ENCODE measurements around the gene P3H2.

The P3H2 gene

DNA sequence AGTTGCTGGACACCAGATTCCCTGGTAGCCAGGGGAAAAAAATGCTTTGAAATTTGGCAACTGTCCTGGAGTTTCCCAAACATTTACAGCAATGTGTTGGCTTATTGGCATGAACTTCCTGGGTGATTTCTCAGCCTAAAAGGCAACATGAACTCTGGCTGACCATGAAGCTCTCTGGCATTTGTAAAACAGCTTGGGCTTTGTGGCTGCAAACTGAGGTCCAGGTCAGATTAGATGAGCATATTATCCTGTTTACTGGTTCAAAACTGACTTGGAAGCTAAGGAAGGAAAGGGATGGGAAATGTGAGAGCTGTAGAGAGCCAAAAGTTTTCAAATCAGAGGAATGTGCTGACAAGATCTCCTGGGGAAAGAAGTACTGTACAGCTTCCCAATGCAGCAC is 139.0 kb downstream of the P3H2 start:
- TF ChIP-seq, protein P1, sequence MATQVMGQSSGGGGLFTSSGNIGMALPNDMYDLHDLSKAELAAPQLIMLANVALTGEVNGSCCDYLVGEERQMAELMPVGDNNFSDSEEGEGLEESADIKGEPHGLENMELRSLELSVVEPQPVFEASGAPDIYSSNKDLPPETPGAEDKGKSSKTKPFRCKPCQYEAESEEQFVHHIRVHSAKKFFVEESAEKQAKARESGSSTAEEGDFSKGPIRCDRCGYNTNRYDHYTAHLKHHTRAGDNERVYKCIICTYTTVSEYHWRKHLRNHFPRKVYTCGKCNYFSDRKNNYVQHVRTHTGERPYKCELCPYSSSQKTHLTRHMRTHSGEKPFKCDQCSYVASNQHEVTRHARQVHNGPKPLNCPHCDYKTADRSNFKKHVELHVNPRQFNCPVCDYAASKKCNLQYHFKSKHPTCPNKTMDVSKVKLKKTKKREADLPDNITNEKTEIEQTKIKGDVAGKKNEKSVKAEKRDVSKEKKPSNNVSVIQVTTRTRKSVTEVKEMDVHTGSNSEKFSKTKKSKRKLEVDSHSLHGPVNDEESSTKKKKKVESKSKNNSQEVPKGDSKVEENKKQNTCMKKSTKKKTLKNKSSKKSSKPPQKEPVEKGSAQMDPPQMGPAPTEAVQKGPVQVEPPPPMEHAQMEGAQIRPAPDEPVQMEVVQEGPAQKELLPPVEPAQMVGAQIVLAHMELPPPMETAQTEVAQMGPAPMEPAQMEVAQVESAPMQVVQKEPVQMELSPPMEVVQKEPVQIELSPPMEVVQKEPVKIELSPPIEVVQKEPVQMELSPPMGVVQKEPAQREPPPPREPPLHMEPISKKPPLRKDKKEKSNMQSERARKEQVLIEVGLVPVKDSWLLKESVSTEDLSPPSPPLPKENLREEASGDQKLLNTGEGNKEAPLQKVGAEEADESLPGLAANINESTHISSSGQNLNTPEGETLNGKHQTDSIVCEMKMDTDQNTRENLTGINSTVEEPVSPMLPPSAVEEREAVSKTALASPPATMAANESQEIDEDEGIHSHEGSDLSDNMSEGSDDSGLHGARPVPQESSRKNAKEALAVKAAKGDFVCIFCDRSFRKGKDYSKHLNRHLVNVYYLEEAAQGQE (IDR thresholded peaks at IDR 0.05; ENCODE audit: insufficient read depth in 1 of 2, low read depth in 2 of 2, low read length in 2 of 2) = no peak
- TF ChIP-seq FOXP2 (optimal IDR thresholded peaks at IDR 0.05; ENCODE audit: borderline replicate concordance, extremely low read depth, extremely low read length, insufficient read depth) (no peak), TAF1 (IDR thresholded peaks at IDR 0.05; ENCODE audit: borderline replicate concordance, insufficient read depth, low read length) (no peak), POLR2AphosphoS5 (IDR thresholded peaks at IDR 0.05; ENCODE audit: low read depth, low read length) (no peak), SIN3A (IDR thresholded peaks at IDR 0.05; ENCODE audit: borderline replicate concordance, insufficient read depth, low read length) (no peak)

DNA sequence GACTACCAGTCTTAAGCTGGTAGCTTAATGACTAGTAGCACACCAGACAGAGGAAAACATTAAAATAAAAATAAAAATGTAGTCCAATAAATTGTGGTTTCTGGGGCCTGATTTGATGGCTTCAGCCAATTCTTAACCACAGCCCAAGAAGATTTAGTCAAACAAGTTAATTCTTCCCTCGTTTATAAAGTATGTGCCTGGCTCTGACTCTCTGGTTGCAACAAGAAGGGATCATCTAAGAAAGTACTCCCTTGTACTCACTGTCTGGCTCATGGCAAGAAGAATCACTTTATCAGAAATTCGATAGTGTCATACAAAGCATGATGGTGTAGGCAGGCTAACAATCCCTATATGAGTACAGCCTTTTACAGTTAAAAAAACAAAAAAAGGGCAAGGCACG is 141.9 kb downstream of the P3H2 start:
- no peak for TF ChIP-seq POLR2AphosphoS5 (IDR thresholded peaks at IDR 0.05; ENCODE audit: low read depth, low read length)
- TF ChIP-seq SIN3A (IDR thresholded peaks at IDR 0.05; ENCODE audit: borderline replicate concordance, insufficient read depth, low read length) = no peak
- TF ChIP-seq, protein P1 (IDR thresholded peaks at IDR 0.05; ENCODE audit: insufficient read depth in 1 of 2, low read depth in 2 of 2, low read length in 2 of 2) = no peak
- no peak for TF ChIP-seq TAF1 (IDR thresholded peaks at IDR 0.05; ENCODE audit: borderline replicate concordance, insufficient read depth, low read length)

DNA sequence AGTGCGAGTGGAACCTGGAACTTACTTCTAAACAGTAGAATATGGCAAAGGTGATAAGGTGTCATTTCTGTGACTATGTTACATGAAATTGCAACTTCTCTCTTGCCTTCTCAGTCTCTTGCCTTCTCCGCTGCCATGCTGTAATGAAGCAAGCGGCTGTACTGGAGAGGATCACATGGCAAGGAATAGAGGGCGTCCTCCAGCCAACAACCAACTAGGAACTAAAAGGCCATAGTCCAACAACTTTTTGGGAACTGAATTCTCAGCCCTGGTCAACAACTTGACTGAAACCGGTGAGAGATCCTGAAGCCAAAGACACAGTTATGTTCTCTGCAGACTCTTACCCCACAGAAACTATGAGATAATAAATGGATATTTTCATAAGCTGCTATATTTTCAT is 143.5 kb downstream of the P3H2 start:
- TF ChIP-seq POLR2AphosphoS5 (IDR thresholded peaks at IDR 0.05; ENCODE audit: low read depth, low read length) (no peak), SIN3A (IDR thresholded peaks at IDR 0.05; ENCODE audit: borderline replicate concordance, insufficient read depth, low read length) (no peak), TAF1 (IDR thresholded peaks at IDR 0.05; ENCODE audit: borderline replicate concordance, insufficient read depth, low read length) (no peak), FOXP2 (optimal IDR thresholded peaks at IDR 0.05; ENCODE audit: borderline replicate concordance, extremely low read depth, extremely low read length, insufficient read depth) (no peak)
- TF ChIP-seq, protein P1 (IDR thresholded peaks at IDR 0.05; ENCODE audit: insufficient read depth in 1 of 2, low read depth in 2 of 2, low read length in 2 of 2) = no peak

DNA sequence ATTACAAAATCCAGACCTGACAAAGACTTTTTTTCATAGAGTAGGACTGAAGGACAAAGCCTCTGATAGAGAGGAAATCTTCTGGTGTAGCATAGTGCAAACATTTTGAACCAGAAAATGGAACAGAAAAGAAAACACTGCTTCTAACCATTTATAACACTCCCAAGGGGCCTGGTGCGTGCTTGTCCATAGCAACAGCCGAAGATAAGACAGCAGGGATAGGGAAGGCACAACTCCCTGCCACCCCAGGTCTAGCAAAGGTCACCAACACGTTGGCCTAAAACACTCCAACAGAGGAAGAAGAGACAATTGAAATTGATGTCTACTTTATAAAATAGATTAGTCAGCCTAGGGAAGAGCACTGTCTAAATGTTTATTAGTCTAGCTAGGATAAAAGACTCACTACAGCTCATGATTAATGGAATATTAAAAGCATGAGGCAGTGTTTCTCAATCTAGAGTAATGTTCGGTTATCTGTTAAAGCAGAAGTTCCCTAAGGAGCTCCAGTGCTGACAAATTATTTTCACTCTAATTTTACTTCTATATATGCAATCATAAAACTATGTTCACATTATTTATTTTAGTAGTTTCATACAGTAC is 145.2 kb downstream of the P3H2 start:
- TF ChIP-seq TAF1 (IDR thresholded peaks at IDR 0.05; ENCODE audit: borderline replicate concordance, insufficient read depth, low read length) = no peak
- TF ChIP-seq, protein P1 (IDR thresholded peaks at IDR 0.05; ENCODE audit: insufficient read depth in 1 of 2, low read depth in 2 of 2, low read length in 2 of 2) = no peak
- no peak for TF ChIP-seq SIN3A (IDR thresholded peaks at IDR 0.05; ENCODE audit: borderline replicate concordance, insufficient read depth, low read length)
- no peak for TF ChIP-seq POLR2AphosphoS5 (IDR thresholded peaks at IDR 0.05; ENCODE audit: low read depth, low read length)

DNA sequence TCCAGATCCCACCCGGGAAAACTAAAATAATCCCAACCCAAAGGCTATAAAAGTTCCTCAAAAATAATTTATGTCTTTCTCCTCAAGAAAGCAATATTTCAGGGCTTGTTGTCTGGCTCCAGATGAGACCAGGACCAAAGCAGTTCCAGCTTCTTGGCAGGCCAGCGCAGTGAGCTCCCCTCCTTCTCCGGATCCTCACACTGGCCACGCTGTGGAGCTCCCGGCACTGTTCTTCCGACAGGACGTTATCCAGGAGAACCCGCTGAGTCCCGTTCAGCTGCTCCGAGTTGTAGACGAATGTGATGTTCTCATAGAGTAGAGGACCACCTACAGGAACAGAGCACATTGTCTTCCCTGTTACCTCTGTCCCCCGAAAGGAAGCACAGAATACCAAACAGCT is 146.3 kb downstream of the P3H2 start:
- TF ChIP-seq POLR2AphosphoS5 (IDR thresholded peaks at IDR 0.05; ENCODE audit: low read depth, low read length) (no peak), TAF1 (IDR thresholded peaks at IDR 0.05; ENCODE audit: borderline replicate concordance, insufficient read depth, low read length) (no peak), SIN3A (IDR thresholded peaks at IDR 0.05; ENCODE audit: borderline replicate concordance, insufficient read depth, low read length) (no peak), FOXP2 (optimal IDR thresholded peaks at IDR 0.05; ENCODE audit: borderline replicate concordance, extremely low read depth, extremely low read length, insufficient read depth) (no peak)
- TF ChIP-seq, protein P1 (IDR thresholded peaks at IDR 0.05; ENCODE audit: insufficient read depth in 1 of 2, low read depth in 2 of 2, low read length in 2 of 2) = no peak

Measured in PFSK-1 (cell line).